IMR-90 (cell line): ENCODE measurements around the gene FKBP4.

Source experiments
- CEBPB ChIP-seq: IDR thresholded peaks from 2 replicates; pipeline ENCODE4 v1.6.1; 2012; ENCODE audit warnings: low read depth, low read length, improper control_type of control experiment
- TF ChIP-seq, protein P1 (sequence below): conservative IDR thresholded peaks from 2 replicates; pipeline ENCODE4 v1.5.1; 2012; ENCODE audit warnings: mild to moderate bottlenecking, low read depth, low read length, improper control_type of control experiment

DNA sequence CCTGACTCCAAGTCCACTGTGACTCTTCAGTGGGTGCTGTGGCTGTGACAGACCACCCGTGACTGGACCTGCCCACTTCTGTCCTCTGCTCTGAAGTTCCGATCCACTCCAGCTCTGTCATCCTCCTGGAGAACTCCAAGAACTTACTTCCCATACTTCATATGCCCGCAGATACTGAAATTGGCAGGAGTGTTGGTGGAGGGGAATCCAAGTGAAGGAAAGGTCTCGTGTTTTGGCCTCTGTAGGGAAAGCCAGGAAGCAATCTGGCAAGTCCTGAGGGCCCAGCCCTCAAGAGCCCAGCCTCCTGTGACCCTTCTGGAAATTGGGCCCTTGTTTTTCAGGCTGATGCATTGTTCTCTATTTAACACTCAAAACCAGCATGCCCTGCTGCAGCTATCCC is 22.4 kb upstream of the FKBP4 start:
- TF ChIP-seq CEBPB: no peak
- TF ChIP-seq, protein P1, sequence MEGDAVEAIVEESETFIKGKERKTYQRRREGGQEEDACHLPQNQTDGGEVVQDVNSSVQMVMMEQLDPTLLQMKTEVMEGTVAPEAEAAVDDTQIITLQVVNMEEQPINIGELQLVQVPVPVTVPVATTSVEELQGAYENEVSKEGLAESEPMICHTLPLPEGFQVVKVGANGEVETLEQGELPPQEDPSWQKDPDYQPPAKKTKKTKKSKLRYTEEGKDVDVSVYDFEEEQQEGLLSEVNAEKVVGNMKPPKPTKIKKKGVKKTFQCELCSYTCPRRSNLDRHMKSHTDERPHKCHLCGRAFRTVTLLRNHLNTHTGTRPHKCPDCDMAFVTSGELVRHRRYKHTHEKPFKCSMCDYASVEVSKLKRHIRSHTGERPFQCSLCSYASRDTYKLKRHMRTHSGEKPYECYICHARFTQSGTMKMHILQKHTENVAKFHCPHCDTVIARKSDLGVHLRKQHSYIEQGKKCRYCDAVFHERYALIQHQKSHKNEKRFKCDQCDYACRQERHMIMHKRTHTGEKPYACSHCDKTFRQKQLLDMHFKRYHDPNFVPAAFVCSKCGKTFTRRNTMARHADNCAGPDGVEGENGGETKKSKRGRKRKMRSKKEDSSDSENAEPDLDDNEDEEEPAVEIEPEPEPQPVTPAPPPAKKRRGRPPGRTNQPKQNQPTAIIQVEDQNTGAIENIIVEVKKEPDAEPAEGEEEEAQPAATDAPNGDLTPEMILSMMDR: no peak
